Measurements from ENCODE around the gene DDR1. TPM values are rescaled to one million over a fixed set of nuclear protein-coding genes. Genes with fewer than 3 reads are reported as not detected.
A peak's percentile ranks its signal among the peaks of the same experiment; 100 is the strongest.

DDR1 gene
- total RNA-seq, 1 donor from 2014 or later, result 13.7 TPM

DNA sequence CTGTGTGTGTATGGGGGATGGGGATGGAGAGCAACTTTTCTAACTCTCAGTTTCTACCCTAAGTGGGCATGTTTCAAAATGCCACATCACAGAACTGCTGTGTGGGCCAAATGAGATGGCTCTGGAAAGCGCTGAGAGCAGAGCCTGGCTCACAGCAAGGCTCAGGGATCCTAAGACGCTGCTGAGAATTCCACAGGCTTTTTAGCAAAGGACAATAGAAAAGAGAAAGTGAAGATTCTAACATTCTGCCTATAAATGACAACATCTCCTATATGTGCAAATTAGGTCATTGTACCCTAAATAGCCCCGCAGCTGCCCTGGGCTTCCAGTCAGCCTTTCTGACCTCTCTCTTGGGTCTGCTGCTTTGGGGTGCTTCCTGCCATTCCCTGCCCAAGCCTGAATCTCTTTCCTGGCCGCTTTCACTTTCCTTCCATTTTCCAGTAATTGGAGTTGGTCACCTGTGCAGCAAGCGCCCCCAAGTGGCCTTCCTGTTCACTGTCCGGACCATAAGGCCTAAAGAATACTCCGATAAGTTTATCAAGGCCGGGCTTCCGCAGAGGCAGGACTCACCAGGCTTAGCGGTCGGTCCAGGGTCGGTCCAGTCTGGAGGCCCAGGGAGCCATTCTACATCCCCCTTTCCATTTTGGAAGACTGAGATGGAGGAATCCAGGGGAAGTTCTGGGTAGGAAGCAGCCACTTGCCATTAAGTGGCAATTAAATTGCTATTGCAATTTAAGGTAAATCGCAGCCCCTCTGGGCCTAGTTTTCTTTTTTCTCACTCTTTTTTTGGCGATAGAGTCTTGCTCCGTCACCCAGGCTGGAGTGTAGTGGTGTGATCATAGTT, 6.7 kb upstream of the DDR1 start:
- intact Hi-C loops (cut with micrococcal nuclease), result loop anchor here (1.0 to 5.0 kb wide), 5 partner anchors 49 to 195 kb away; partner anchors contain the start of gene TUBB
- H3K27me3 Mint-ChIP-seq (ENCODE audit: low read depth), result no peaks in the 10 kb centered on the region
- H3K4me1 Mint-ChIP-seq (ENCODE audit: low read depth), result peaks cover 19% of the 10 kb centered on the region
- peak overlapping the region; percentile 60 for H3K4me3 Mint-ChIP-seq (ENCODE audit: low read depth)
- DNase-seq (ENCODE audit: low spot score), result peak; percentile 64
- H3K36me3 Mint-ChIP-seq (ENCODE audit: low read depth), result peaks cover 5% of the 10 kb centered on the region
- H3K9me3 Mint-ChIP-seq, result peaks cover 8% of the 10 kb centered on the region
- peak overlapping the region; percentile 85 for H3K27ac Mint-ChIP-seq

DNA sequence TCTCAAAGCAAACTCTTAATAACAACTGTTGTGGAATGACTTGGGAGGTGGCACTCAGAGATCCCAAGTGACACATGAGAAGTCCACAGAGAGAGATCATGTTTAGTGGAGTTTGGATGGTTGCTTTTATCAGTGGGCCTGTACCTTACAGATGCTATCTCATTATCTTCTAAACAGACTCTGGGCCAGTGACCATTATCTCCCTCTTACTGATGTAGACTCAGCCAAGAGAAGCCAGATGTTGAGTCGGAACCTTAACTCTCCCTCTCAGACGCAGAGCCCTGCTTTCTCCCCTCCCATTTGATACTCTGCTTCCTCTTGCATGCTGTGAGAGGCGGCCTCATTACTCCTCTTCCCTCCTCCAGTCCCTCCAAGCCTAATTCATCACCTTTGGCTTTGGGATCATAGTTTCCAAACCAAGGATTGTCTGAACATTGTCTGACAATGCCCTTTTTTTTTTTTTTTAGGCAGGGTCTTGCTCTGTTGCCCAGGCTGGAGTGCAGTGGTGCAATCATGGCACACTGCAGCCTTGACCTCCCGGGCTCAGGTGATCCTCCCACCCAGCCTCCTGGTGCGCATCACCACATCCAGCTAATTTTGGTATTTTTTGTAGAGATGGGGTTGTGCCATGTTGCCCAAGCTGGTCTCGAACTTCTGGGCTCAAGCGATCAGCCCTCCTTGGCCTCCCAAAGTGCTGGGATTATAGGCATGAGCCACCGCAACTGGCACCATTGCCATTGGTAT, 4.5 kb upstream of the DDR1 start:
- intact Hi-C loops (cut with micrococcal nuclease), result loop anchor here (5.0 kb wide), 3 partner anchors 68 to 198 kb away; partner anchors contain the start of gene TUBB
- Mint-ChIP-seq H3K4me3 (ENCODE audit: low read depth) (no peak overlapping the region), H3K27ac (no peak overlapping the region)

DNA sequence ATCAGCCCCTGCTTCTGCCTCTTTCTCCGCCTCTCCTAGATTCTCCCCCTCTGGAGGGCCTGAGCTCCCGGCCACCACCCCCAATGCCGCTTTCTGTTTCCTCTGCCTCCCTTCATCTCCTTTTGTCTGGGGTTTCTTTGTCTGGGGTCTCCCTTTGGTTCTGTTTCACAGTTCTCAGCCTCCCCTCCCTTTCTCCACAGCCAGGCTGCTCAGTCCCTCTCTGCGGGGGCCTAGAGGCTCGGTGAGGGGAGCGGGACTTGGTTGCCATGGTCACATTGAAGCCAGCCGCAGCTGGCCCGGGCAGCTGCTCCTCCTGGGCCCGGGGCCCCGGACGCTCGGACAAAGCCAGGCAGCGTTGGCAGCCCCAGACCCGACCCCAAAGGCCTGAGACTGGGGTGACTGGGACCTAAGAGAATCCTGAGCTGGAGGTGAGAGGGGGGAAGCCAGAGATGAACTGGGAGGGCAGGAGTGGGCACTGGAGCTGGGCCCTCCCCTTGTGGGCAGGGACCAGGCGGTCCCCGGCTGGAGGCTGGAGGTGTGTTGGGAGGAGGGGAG, 3.5 kb upstream of the DDR1 start:
- intact Hi-C loops (cut with micrococcal nuclease), result no loop called here
- H3K36me3 Mint-ChIP-seq (ENCODE audit: low read depth), result no peaks in the 10 kb centered on the region
- peaks cover 34% of the 10 kb centered on the region for H3K4me1 Mint-ChIP-seq (ENCODE audit: low read depth)
- DNase-seq (ENCODE audit: low spot score), result no peak
- H3K27me3 Mint-ChIP-seq (ENCODE audit: low read depth), result peaks cover 3% of the 10 kb centered on the region
- H3K27ac Mint-ChIP-seq, result no peak overlapping the region
- no peak overlapping the region for H3K4me3 Mint-ChIP-seq (ENCODE audit: low read depth)
- H3K9me3 Mint-ChIP-seq, result no peaks in the 10 kb centered on the region

More for the DNA sequence above, 4.5 kb upstream of the DDR1 start:
- H3K36me3 Mint-ChIP-seq (ENCODE audit: low read depth), result no peaks in the 10 kb centered on the region
- H3K9me3 Mint-ChIP-seq, result no peaks in the 10 kb centered on the region
- DNase-seq (ENCODE audit: low spot score), result no peak
- peaks cover 3% of the 10 kb centered on the region for H3K27me3 Mint-ChIP-seq (ENCODE audit: low read depth)
- H3K4me1 Mint-ChIP-seq (ENCODE audit: low read depth), result peaks cover 27% of the 10 kb centered on the region

DNA sequence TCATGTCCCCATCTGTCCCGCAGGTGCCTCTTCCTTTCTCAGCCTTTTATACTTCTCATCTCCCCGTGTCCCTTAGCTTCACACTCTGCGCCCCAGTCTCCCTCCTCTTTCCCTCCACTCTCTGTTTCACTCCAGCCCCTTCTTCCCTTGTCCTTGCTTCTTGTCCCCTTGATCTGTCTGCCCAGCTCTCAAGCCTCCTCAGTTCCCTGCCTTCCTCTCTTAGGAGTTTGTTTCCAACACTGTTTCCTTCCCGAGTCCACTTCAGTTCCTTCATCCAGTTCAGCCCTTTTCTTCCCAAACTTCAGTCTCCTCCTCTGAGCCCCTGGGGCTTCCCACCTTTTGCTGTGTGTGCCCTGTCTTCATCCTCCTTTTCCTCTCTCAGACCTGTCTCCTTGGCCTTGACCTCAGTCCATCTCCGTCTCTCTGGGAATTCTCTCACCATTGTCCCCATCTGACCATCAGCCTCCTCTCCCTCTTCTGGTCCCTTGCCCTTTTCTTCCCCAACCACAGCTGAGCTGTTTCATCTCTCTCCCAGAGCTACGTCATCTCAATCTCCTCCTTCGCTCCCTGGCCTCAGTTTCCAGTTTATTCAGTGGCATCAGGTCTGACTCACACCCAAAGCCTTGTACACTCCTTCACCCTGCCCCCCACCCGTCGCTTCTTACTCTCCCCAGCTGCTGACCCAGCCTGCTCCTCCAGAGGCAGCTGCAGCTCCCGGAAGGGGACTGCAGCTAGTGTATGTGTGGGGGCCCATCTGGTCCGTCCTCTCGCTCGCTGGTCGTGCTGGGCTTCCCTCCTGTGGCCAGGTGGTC, 2.7 kb upstream of the DDR1 start:
- H3K9me3 Mint-ChIP-seq, result no peaks in the 10 kb centered on the region
- no peak overlapping the region for H3K27ac Mint-ChIP-seq
- H3K27me3 Mint-ChIP-seq (ENCODE audit: low read depth), result peaks cover 3% of the 10 kb centered on the region
- H3K36me3 Mint-ChIP-seq (ENCODE audit: low read depth), result no peaks in the 10 kb centered on the region
- intact Hi-C loops (cut with micrococcal nuclease), result no loop called here
- no peak overlapping the region for H3K4me3 Mint-ChIP-seq (ENCODE audit: low read depth)
- DNase-seq (ENCODE audit: low spot score), result no peak
- H3K4me1 Mint-ChIP-seq (ENCODE audit: low read depth), result peaks cover 37% of the 10 kb centered on the region

DNA sequence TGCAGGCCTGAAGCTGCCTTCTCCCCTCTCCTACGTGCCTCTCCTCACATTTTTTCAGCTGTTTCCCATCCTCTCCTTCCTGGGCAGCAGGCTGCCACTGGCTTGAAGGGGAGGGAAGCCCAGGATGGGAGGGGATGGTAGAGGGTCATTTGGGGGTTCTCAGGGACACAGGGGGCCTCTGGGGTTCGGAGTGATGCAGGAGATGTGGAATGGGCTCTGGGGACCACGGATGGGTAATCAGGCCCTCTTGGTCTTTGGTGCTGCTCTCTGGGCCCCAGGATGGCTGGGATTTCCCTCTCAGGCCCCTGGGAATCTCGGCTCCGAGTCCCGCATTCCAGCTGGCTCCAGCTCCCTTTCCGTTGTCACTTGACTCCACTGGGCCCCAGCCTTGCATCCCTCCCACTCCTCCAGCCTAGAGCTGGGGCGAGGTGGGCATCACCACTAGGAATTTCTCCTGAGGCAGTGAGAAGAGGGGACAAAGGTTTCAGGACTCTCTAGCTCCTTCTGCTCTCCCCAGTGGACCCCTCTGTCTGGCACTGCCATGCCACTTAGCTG, 2.0 kb upstream of the DDR1 start:
- Mint-ChIP-seq H3K4me1 (ENCODE audit: low read depth) (peaks cover 33% of the 10 kb centered on the region), H3K9me3 (no peaks in the 10 kb centered on the region), H3K4me3 (ENCODE audit: low read depth) (no peak overlapping the region), H3K36me3 (ENCODE audit: low read depth) (no peaks in the 10 kb centered on the region), H3K27ac (no peak overlapping the region), H3K27me3 (ENCODE audit: low read depth) (peaks cover 4% of the 10 kb centered on the region)
- DNase-seq (ENCODE audit: low spot score), result no peak
- intact Hi-C loops (cut with micrococcal nuclease), result no loop called here

DNA sequence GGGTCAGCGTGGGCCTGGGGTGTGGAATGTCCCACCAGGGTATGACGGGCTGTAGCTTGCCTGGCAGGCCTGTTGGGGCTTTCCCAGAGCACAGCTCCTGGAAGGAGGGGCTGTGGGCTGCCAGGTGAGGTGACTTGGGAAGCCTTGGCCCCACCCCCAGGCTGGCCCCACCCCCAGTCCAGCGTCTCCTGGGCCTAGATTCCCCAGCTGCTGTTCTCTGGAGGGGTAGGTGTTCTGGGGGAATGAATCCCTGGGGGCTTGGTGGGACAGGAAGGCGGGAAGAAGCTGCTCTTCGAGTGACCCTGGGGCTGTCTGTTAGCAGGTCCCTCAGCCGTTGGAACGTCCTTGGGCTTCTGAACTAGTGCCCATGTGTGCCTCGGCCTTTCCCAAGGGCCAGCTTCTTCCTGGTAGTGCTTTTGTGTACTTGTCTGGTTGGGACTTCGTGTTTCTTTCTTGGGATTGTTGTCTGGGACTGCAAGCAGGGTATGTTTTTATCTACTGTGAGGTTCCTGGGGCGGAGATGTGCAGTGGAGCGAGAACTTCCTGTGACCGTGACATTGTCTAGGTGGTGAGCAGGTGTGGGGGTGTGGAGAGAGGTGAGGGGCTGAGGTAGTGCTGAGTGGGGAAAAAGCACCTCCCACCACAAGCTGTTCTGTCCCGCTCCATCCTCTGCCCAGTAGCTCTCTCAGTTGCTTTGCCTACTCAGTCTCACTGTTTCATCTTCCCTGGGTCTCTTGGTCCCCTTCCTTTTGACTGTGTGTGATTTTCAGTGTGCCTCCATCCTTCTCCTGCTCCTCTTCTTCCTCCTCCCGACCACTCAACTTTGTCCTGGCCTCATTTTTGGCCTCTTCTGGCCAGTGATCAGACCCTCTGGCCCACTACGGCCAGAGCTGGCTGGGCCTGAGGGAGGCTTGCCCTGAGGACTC, 1.3 kb upstream of the DDR1 start:
- H3K4me3 Mint-ChIP-seq (ENCODE audit: low read depth), result peak overlapping the region; percentile 79
- peaks cover 4% of the 10 kb centered on the region for H3K27me3 Mint-ChIP-seq (ENCODE audit: low read depth)
- H3K27ac Mint-ChIP-seq, result peak overlapping the region; percentile 71
- DNase-seq (ENCODE audit: low spot score), result no peak
- intact Hi-C loops (cut with micrococcal nuclease), result no loop called here
- H3K4me1 Mint-ChIP-seq (ENCODE audit: low read depth), result peaks cover 27% of the 10 kb centered on the region
- H3K36me3 Mint-ChIP-seq (ENCODE audit: low read depth), result no peaks in the 10 kb centered on the region
- no peaks in the 10 kb centered on the region for H3K9me3 Mint-ChIP-seq

DNA sequence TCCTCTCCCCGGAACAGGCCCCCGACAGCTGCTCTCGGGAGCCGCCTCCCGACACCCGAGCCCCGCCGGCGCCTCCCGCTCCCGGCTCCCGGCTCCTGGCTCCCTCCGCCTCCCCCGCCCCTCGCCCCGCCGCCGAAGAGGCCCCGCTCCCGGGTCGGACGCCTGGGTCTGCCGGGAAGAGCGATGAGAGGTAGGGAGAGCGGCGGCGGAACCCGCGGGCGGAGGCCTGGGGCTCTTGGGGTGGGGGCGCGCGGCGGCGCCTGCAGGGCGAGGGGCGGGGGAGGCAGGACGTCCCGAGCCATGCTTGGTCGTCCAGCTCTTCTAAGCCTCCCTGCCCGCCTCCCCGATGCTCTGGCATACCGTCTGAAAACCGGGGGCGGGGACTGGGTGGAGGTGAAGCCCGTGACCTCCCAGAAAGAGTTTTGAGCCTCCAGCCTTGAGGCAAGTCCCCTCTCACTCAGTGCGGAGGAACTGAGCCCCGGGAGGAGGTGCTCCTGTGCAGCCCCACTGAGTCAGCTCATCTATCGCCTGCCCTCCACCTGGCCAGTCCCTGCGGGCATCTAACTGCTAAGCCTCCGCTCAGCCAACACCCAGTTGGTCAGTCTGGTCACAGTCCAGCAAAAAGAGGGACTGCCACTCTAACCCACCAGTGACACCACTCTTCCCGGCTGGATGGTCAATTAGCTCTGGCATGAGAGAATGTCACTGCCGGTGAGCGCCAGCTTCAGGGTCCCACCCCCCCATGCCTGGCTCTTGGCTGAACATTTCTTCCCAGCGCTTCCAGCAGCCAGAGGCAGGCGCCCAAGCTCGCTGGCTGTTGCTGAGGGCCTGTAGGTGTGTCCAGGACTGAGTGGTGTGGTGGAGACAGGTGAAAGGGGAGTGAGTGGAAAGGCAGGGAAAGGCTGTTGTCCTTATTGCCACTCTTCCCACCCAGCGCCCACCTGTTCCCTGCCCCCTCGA, 482 bp downstream of the DDR1 start:
- H3K27ac Mint-ChIP-seq, result peak overlapping the region; percentile 54
- H3K4me3 Mint-ChIP-seq (ENCODE audit: low read depth), result peak overlapping the region; percentile 77
- no peak for DNase-seq (ENCODE audit: low spot score)
- peaks cover 27% of the 10 kb centered on the region for H3K4me1 Mint-ChIP-seq (ENCODE audit: low read depth)
- intact Hi-C loops (cut with micrococcal nuclease), result no loop called here
- no peaks in the 10 kb centered on the region for H3K36me3 Mint-ChIP-seq (ENCODE audit: low read depth)
- H3K27me3 Mint-ChIP-seq (ENCODE audit: low read depth), result peaks cover 4% of the 10 kb centered on the region
- H3K9me3 Mint-ChIP-seq, result no peaks in the 10 kb centered on the region

DNA sequence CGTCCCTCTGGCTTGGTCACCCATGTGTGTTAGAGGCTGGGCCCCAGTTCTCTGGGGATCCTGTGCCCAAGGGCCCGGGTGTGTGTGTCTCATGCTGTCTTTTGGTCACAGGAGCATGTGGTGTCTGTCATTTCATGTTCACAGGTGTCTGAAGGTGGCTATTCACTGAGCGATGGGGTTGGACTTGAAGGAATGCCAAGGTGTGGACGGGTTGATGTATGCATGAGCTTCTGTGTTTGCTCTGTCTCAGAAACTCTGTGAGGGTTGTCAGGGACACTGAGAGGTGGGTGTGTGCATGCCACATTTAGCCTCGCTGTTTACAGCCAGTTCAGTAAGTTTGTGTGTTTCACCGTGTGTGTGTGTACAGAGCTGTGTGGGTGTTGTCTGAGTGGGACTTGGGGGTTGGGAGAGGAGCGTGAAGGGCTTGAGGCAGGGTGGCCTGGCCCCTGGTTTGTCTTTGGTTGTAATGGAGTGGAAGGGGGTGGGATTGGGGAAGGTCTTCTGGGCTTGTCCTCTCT, 1.2 kb downstream of the DDR1 start:
- intact Hi-C loops (cut with micrococcal nuclease), result no loop called here
- peak overlapping the region; percentile 77 for H3K4me3 Mint-ChIP-seq (ENCODE audit: low read depth)
- H3K4me1 Mint-ChIP-seq (ENCODE audit: low read depth), result peaks cover 27% of the 10 kb centered on the region
- H3K36me3 Mint-ChIP-seq (ENCODE audit: low read depth), result no peaks in the 10 kb centered on the region
- H3K27me3 Mint-ChIP-seq (ENCODE audit: low read depth), result peaks cover 4% of the 10 kb centered on the region
- H3K9me3 Mint-ChIP-seq, result no peaks in the 10 kb centered on the region
- no peak for DNase-seq (ENCODE audit: low spot score)
- H3K27ac Mint-ChIP-seq, result peak overlapping the region; percentile 17

DNA sequence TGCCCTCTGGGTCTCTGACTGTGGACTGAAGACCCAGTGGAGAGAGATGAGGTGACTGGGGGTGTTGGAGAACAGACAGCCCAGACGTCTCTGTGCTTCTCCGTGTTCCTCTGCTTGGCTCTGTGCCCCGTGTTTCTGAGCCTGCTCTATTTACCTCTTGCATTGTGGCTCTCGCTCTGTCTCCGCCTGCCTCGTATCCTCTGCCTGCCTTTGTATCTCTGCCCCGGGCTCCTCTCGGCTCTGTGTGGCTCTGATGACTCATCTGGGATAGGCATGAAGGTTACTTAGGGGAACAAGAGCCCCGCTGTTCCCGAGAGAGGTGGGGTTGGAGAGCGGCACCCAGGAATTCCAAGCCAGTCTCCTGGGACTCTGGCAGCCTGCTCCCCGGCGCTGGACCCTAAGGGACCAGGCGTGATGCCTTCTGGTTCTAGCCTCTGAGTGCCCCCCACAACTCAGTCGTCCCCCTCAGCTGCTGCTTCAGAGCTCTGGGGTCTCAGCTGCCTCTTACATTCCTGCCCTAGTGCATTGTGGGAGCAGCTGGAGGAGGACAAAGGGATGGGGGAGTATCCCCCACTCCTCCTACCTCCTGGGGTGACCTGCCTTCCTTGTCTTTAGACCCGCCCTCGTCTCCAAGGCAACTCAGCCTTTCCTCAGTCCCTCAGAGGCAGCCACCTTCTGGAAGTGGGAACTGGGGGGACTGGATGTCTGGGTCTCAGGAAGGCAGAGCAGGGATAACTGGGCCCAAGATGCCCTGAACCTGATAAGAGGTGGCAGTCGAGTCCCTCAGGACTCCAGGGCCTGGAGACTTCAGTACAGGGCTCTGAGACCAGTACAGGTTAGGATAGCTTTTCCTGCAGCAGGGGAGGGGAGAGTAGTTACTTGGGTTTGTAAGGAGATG, 1.9 kb downstream of the DDR1 start:
- no peaks in the 10 kb centered on the region for H3K36me3 Mint-ChIP-seq (ENCODE audit: low read depth)
- H3K27ac Mint-ChIP-seq, result peak overlapping the region; percentile 17
- H3K4me1 Mint-ChIP-seq (ENCODE audit: low read depth), result peaks cover 27% of the 10 kb centered on the region
- peaks cover 4% of the 10 kb centered on the region for H3K27me3 Mint-ChIP-seq (ENCODE audit: low read depth)
- H3K4me3 Mint-ChIP-seq (ENCODE audit: low read depth), result peak overlapping the region; percentile 77
- DNase-seq (ENCODE audit: low spot score), result no peak
- H3K9me3 Mint-ChIP-seq, result no peaks in the 10 kb centered on the region
- intact Hi-C loops (cut with micrococcal nuclease), result no loop called here

DNA sequence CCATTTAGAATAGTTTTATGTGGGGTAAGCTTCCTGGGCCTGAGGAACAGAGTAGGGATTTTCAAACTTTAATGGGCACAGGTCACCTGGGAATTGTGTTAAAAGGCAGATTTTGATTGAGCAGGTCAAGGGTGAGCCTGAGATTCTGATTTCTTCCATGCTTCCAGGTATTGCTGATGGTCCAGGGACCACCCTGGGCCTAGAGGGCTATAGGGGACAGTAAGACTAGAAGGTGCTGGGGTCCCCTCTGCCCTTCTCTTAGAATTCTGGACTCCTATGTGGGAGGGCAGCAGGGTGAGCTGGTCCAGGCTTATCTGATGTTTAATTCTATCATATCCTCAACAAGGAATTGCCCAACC, 2.6 kb downstream of the DDR1 start:
- Mint-ChIP-seq H3K36me3 (ENCODE audit: low read depth) (no peaks in the 10 kb centered on the region), H3K4me3 (ENCODE audit: low read depth) (no peak overlapping the region), H3K4me1 (ENCODE audit: low read depth) (peaks cover 27% of the 10 kb centered on the region), H3K27me3 (ENCODE audit: low read depth) (peaks cover 4% of the 10 kb centered on the region), H3K27ac (no peak overlapping the region), H3K9me3 (no peaks in the 10 kb centered on the region)
- no peak for DNase-seq (ENCODE audit: low spot score)
- intact Hi-C loops (cut with micrococcal nuclease), result no loop called here
